Measurements from ENCODE around the gene ANKS1B.
"Not testable (repeated sequence)": the region's sequence is repeated elsewhere in the genome, so short reads cannot be mapped to it uniquely, and the experiment has no call there.

The ANKS1B gene

GRCh38 chr12:99704036-99704435 is 280.7 kb downstream of the ANKS1B start:
- DNase-seq (ENCODE audit: low spot score) = no peak

GRCh38 chr12:99700032-99700431 is 284.7 kb downstream of the ANKS1B start:
- DNase-seq (ENCODE audit: low spot score) = no peak

- DNase-seq (ENCODE audit: low spot score) = no peak
Observed at GRCh38 chr12:99695050-99695449, 289.7 kb downstream of the ANKS1B start.

- DNase-seq (ENCODE audit: low spot score) = no peak
Observed at GRCh38 chr12:99686142-99686541, 298.6 kb downstream of the ANKS1B start.

GRCh38 chr12:99680276-99680675 is 304.5 kb downstream of the ANKS1B start:
- DNase-seq (ENCODE audit: low spot score) = no peak

GRCh38 chr12:99670635-99671034 is 314.1 kb downstream of the ANKS1B start:
- DNase-seq (ENCODE audit: low spot score) = no peak

GRCh38 chr12:99658671-99659349 is 325.9 kb downstream of the ANKS1B start:
- no peak for DNase-seq (ENCODE audit: low spot score)

- DNase-seq (ENCODE audit: low spot score) = no peak
Observed at GRCh38 chr12:99649551-99649950, 335.2 kb downstream of the ANKS1B start.

GRCh38 chr12:99648183-99648582 is 336.6 kb downstream of the ANKS1B start:
- DNase-seq (ENCODE audit: low spot score) = no peak

- no peak for DNase-seq (ENCODE audit: low spot score)
Observed at GRCh38 chr12:99647453-99647852, 337.3 kb downstream of the ANKS1B start, which contains the start of gene GARIN6. Gene GARIN6 (plus strand): TSS chr12:99647753. CDS start chr12:99648175, 422 bp downstream.

- no peak for DNase-seq (ENCODE audit: low spot score)
Observed at GRCh38 chr12:99644629-99645028, 340.1 kb downstream of the ANKS1B start.

- no peak for DNase-seq (ENCODE audit: low spot score)
Observed at GRCh38 chr12:99627459-99627858, 357.3 kb downstream of the ANKS1B start.

GRCh38 chr12:99624591-99624990 is 360.1 kb downstream of the ANKS1B start:
- not testable (repeated sequence) for DNase-seq (ENCODE audit: low spot score)

GRCh38 chr12:99620159-99620479 is 364.6 kb downstream of the ANKS1B start:
- no peak for DNase-seq (ENCODE audit: low spot score)

- peak; percentile 20 for DNase-seq (ENCODE audit: low spot score)
Observed at GRCh38 chr12:99619389-99620158, 365.2 kb downstream of the ANKS1B start.

- DNase-seq (ENCODE audit: low spot score) = no peak
Observed at GRCh38 chr12:99618657-99619056, 366.1 kb downstream of the ANKS1B start.

GRCh38 chr12:99611599-99611998 is 373.1 kb downstream of the ANKS1B start:
- no peak for DNase-seq (ENCODE audit: low spot score)

- DNase-seq (ENCODE audit: low spot score) = no peak
Observed at GRCh38 chr12:99611117-99611516, 373.6 kb downstream of the ANKS1B start.

GRCh38 chr12:99609455-99610181 is 375.1 kb downstream of the ANKS1B start:
- no peak for DNase-seq (ENCODE audit: low spot score)

- no peak for DNase-seq (ENCODE audit: low spot score)
Observed at GRCh38 chr12:99600388-99600787, 384.3 kb downstream of the ANKS1B start.

- no peak for DNase-seq (ENCODE audit: low spot score)
Observed at GRCh38 chr12:99598785-99599184, 386.0 kb downstream of the ANKS1B start.

- DNase-seq (ENCODE audit: low spot score) = no peak
Observed at GRCh38 chr12:99596762-99597161, 388.0 kb downstream of the ANKS1B start.

GRCh38 chr12:99577125-99577524 is 407.6 kb downstream of the ANKS1B start:
- not testable (repeated sequence) for DNase-seq (ENCODE audit: low spot score)
